ENCODE measurements around the gene HOXA4. TPM values are rescaled to one million over a fixed set of nuclear protein-coding genes. Genes with fewer than 3 reads are reported as not detected.

Gene HOXA4
- total and polyA plus RNA-seq, 2 of the 4 experiments (the other 2 are of a cell fraction) = 0.36 to 8.0 TPM

- peak overlapping the region; percentile 81 for H2AK5ac ChIP-seq (ENCODE audit: low read depth, low read length)
- intact Hi-C loops (cut with micrococcal nuclease) = no loop called here
- POLR2A ChIA-PET (ENCODE audit: unreplicated experiment) = interaction anchor here (0.6 to 1.3 kb wide), 4 partner anchors 9 to 1032 kb away, joined by 3 to 14 read pairs (median 4); partner anchors contain the start of gene HOXA5
- H2AFZ ChIP-seq (replicated peaks; ENCODE audit: low read length, poor library complexity) = peak overlapping the region; percentile 87
- H4K8ac ChIP-seq (ENCODE audit: low read depth in 2 of 2, low read length in 2 of 2) = peak overlapping the region; percentile 53 to 82
- peak overlapping the region; percentile 85 for H3K4me2 ChIP-seq (ENCODE audit: low read depth, low read length)
- H3K27me3 ChIP-seq (ENCODE audit: control insufficient read depth, insufficient read depth, low read length) = no peaks in the 10 kb centered on the region
- peak overlapping the region; percentile 45 for H3K4me3 ChIP-seq (ENCODE audit: insufficient read depth, low read depth, low read length)
- 2% methylated on average over 12 of the region's 41 CpGs; no CpG with 5 or more reads in 1 of the 2 experiments for WGBS, 2 experiments (ENCODE audit: extremely low coverage in 2 of 2, insufficient read length in 1 of 2)
- CTCF ChIA-PET = interaction anchor here (1.0 to 1.1 kb wide), 2 partner anchors 36 to 418 kb away, joined by 3 to 4 read pairs; no protein-coding TSS in a partner anchor
- no TSS peak for BruUV-seq (replicated peaks)
- peak overlapping the region; percentile 90 for H2BK120ac ChIP-seq (ENCODE audit: low read depth, low read length)
- ATAC-seq (ENCODE audit: low read depth) (peak; percentile 47), DNase-seq (peak; percentile 88)
- peak overlapping the region; percentile 91 for H4K5ac ChIP-seq (ENCODE audit: low read depth, low read length)
- no peak for TF ChIP-seq ELK1 (IDR thresholded peaks at IDR 0.05; ENCODE audit: borderline replicate concordance, low read depth, low read length)
- TF ChIP-seq FOS (IDR thresholded peaks at IDR 0.05; ENCODE audit: low read depth, low read length) = 0 out of 2 replicates have a peak, but pooled peaks have one; percentile 22
- TF ChIP-seq MAFK (IDR thresholded peaks at IDR 0.05; ENCODE audit: low read depth, low read length) = no peak
- TF ChIP-seq MAZ (IDR thresholded peaks at IDR 0.05; ENCODE audit: borderline replicate concordance, low read depth, low read length) = no peak
- peak; percentile 64 for TF ChIP-seq POLR2A (IDR thresholded peaks at IDR 0.05; ENCODE audit: low read depth, low read length)
- TF ChIP-seq CEBPB (IDR thresholded peaks at IDR 0.05; ENCODE audit: low read depth, low read length) = no peak
- TF ChIP-seq RCOR1 (IDR thresholded peaks at IDR 0.05; ENCODE audit: insufficient replicate concordance, low read length) = no peak
- H2BK15ac ChIP-seq (ENCODE audit: low read depth, low read length) = no peak overlapping the region; the same call in 2 of the 3 replicates
- H4K91ac ChIP-seq (ENCODE audit: insufficient read depth, low read depth, low read length) = peak overlapping the region; percentile 84
- dilution Hi-C loops (cut with HindIII; ENCODE audit: low sequenced_read_pairs, unreplicated experiment) = no loop called here
- H3K56ac ChIP-seq (ENCODE audit: extremely low read depth, insufficient read depth, low read length) = peak overlapping the region; percentile 97
- H3K4ac ChIP-seq (ENCODE audit: low read depth, low read length) = peak overlapping the region; percentile 92
- H3K23ac ChIP-seq (ENCODE audit: low read depth, low read length) = peak overlapping the region; percentile 98
- peak overlapping the region; percentile 90 for H3K18ac ChIP-seq (ENCODE audit: low read depth, low read length)
- peak overlapping the region; percentile 90 for H3K14ac ChIP-seq (replicated peaks; ENCODE audit: low read depth, low read length)
- peak overlapping the region; percentile 92 for H2BK20ac ChIP-seq (ENCODE audit: low read depth, low read length)
- in situ Hi-C loops (cut with MboI; ENCODE audit: low sequenced_read_pairs) = loop anchor here (10.0 kb wide), 1 partner anchor 914 kb away; no protein-coding TSS in a partner anchor
- peak overlapping the region; percentile 95 for H2BK5ac ChIP-seq (ENCODE audit: low read depth, low read length, poor library complexity, severe bottlenecking)
- H3K9me3 ChIP-seq (ENCODE audit: control insufficient read depth, insufficient read depth, low read length) = no peaks in the 10 kb centered on the region
- peak overlapping the region; percentile 92 for H3K9ac ChIP-seq (ENCODE audit: low read depth, low read length)
- peak overlapping the region; percentile 98 for H3K27ac ChIP-seq (ENCODE audit: insufficient read depth, low read length)
- H3K79me1 ChIP-seq (ENCODE audit: low read depth in 1 of 2, low read length in 2 of 2) = peaks cover 0 to 42% of the 10 kb centered on the region in 2 experiments; a peak in 2 of 4 replicates
- peaks cover 13% of the 10 kb centered on the region; the same call in 1 of the 2 replicates for H3K9me1 ChIP-seq (ENCODE audit: insufficient read depth, low read length)
- peaks cover 9% of the 10 kb centered on the region; the same call in 1 of the 2 replicates for H4K20me1 ChIP-seq (ENCODE audit: insufficient read depth, low read length)
- H2AK9ac ChIP-seq (replicated peaks; ENCODE audit: low read depth, low read length, poor library complexity) = peak overlapping the region; percentile 81
- peaks cover 43% of the 10 kb centered on the region for H3K4me1 ChIP-seq (ENCODE audit: control insufficient read depth, insufficient read depth, low read length)
- H3K36me3 ChIP-seq (ENCODE audit: control insufficient read depth, insufficient read depth, low read length) = peaks cover 9% of the 10 kb centered on the region; the same call in 1 of the 2 replicates
Measured at GRCh38 chr7:27108390-27109127, 22.0 kb downstream of the HOXA4 start.

All from IMR-90 (cell line).